Measurements from ENCODE around the gene NAT9.

DNA sequence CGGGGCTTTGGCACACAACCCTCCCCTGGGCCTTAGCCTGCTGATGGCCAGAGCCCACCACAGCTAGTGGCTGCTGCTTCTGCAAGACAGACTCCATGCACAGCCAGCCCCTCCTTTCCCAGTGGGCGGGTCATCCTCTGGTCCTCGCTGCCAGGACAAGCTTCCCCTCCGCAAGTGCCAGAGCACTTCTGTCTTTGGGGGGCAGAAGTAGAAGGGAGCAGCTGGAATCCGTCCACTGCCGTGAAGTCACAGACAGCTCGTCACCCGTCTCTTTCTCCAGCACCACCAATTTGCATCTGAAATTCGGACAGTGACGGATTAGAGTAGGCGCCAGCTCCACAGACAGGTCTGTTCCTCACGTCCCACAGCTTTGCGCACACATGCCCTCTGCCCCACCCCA is 31.3 kb upstream of the NAT9 start:
- TF ChIP-seq, protein P1, sequence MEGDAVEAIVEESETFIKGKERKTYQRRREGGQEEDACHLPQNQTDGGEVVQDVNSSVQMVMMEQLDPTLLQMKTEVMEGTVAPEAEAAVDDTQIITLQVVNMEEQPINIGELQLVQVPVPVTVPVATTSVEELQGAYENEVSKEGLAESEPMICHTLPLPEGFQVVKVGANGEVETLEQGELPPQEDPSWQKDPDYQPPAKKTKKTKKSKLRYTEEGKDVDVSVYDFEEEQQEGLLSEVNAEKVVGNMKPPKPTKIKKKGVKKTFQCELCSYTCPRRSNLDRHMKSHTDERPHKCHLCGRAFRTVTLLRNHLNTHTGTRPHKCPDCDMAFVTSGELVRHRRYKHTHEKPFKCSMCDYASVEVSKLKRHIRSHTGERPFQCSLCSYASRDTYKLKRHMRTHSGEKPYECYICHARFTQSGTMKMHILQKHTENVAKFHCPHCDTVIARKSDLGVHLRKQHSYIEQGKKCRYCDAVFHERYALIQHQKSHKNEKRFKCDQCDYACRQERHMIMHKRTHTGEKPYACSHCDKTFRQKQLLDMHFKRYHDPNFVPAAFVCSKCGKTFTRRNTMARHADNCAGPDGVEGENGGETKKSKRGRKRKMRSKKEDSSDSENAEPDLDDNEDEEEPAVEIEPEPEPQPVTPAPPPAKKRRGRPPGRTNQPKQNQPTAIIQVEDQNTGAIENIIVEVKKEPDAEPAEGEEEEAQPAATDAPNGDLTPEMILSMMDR (tag by site-specific recombination; IDR thresholded peaks at IDR 0.05): no peak
- TF ChIP-seq ZNF394 (tag by site-specific recombination; IDR thresholded peaks at IDR 0.05; ENCODE audit: borderline replicate concordance) (no peak), SP2 (tag by site-specific recombination; IDR thresholded peaks at IDR 0.05) (no peak; the same call in 1 of the 2 replicates), ZSCAN30 (tag by site-specific recombination; IDR thresholded peaks at IDR 0.05) (no peak), ZNF121 (tag by site-specific recombination; IDR thresholded peaks at IDR 0.05) (no peak), ZNF146 (tag by site-specific recombination; IDR thresholded peaks at IDR 0.05) (no peak)
- TF ChIP-seq, protein P2, sequence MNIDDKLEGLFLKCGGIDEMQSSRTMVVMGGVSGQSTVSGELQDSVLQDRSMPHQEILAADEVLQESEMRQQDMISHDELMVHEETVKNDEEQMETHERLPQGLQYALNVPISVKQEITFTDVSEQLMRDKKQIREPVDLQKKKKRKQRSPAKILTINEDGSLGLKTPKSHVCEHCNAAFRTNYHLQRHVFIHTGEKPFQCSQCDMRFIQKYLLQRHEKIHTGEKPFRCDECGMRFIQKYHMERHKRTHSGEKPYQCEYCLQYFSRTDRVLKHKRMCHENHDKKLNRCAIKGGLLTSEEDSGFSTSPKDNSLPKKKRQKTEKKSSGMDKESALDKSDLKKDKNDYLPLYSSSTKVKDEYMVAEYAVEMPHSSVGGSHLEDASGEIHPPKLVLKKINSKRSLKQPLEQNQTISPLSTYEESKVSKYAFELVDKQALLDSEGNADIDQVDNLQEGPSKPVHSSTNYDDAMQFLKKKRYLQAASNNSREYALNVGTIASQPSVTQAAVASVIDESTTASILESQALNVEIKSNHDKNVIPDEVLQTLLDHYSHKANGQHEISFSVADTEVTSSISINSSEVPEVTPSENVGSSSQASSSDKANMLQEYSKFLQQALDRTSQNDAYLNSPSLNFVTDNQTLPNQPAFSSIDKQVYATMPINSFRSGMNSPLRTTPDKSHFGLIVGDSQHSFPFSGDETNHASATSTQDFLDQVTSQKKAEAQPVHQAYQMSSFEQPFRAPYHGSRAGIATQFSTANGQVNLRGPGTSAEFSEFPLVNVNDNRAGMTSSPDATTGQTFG (tag by site-specific recombination; IDR thresholded peaks at IDR 0.05; ENCODE audit: borderline replicate concordance): no peak
- TF ChIP-seq, protein P3, sequence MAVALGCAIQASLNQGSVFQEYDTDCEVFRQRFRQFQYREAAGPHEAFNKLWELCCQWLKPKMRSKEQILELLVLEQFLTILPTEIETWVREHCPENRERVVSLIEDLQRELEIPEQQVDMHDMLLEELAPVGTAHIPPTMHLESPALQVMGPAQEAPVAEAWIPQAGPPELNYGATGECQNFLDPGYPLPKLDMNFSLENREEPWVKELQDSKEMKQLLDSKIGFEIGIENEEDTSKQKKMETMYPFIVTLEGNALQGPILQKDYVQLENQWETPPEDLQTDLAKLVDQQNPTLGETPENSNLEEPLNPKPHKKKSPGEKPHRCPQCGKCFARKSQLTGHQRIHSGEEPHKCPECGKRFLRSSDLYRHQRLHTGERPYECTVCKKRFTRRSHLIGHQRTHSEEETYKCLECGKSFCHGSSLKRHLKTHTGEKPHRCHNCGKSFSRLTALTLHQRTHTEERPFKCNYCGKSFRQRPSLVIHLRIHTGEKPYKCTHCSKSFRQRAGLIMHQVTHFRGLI (tag by site-specific recombination; IDR thresholded peaks at IDR 0.05): no peak
